HepG2 (cell line): ENCODE data around the gene AGRN. TPM values are rescaled to one million over a fixed set of nuclear protein-coding genes. Genes with fewer than 3 reads are reported as not detected.

Source experiments
- ATAC-seq: fragments of 200-7000 bp; cut with Tn5 transposase; 3 replicates; pipeline ENCODE4 v1.9.1; 2020; ENCODE audit warnings: mild to moderate bottlenecking, moderate library complexity
- BruUV-seq: library from RNA; stranded (reverse); fragments of 400-500 nt; replicated peaks from 2 replicates; lab custom pipeline; 2021; lab: Mats Ljungman, UMichigan
- CTCF ChIA-PET: fragments of 300-600 bp; formaldehyde crosslinking; extraction: SDS; loops from one replicate; lab custom pipeline; 2021; ENCODE audit warnings: low total read pairs, inconsistent platforms, low intra/inter-chr PET ratio; lab: Yijun Ruan, JAX
- POLR2A ChIA-PET: fragments of 350-600 bp; sonication (Branson Sonifier 250); formaldehyde crosslinking; loops from one replicate; lab custom pipeline; 2020; ENCODE audit warnings: antibody characterized with exemption, inconsistent platforms; lab: Yijun Ruan, JAX
- DNase-seq: peaks from one replicate; pipeline ENCODE4 v3.0.0-alpha.2; 2015; ENCODE audit warnings: low spot score
- FAIRE-seq: peaks from 3 replicates; lab custom pipeline; 2011; peaks lifted over from hg19 to GRCh38; lab: Jason Lieb, UNC
- H2AFZ ChIP-seq: one replicate; pipeline ENCODE4 v1.6.1; 2011; ENCODE audit warnings: low read length, inconsistent platforms
- H3K27ac ChIP-seq: fragments of 300-600 bp; 3 replicates; pipeline ENCODE4 v1.8.0; 2011; ENCODE audit warnings: mixed run types, mild to moderate bottlenecking, mixed read lengths, low read length, inconsistent platforms; ENCODE audit not compliant: insufficient read depth; ENCODE audit errors: extremely low read length
- H3K27me3 ChIP-seq, 2 experiments: fragments of 200-600 bp in 1 of 2; 2 replicates in 1 of 2; 3 replicates in 1 of 2; pipeline versions ENCODE4 v1.6.0 to v1.8.0; 2011; ENCODE audit warnings: low read length in 2 of 2, mild to moderate bottlenecking in 2 of 2, moderate library complexity in 2 of 2, inconsistent platforms in 1 of 2; ENCODE audit not compliant: insufficient read depth in 2 of 2, control insufficient read depth in 1 of 2
- H3K36me3 ChIP-seq, 2 experiments: fragments of 200-600 bp in 1 of 2; replicated peaks in 1 of 2; 2 replicates in 1 of 2; 3 replicates in 1 of 2; pipeline versions ENCODE4 v1.5.1 to v1.8.0; 2011; ENCODE audit warnings: low read length in 2 of 2, inconsistent platforms in 1 of 2; ENCODE audit not compliant: insufficient read depth in 2 of 2, control insufficient read depth in 1 of 2
- H3K4me1 ChIP-seq: 2 replicates; pipeline ENCODE4 v1.5.1; 2012; ENCODE audit warnings: low read length, inconsistent platforms; ENCODE audit not compliant: insufficient read depth
- H3K4me2 ChIP-seq: 2 replicates; pipeline ENCODE4 v1.6.0; 2011; ENCODE audit warnings: low read depth, low read length, inconsistent platforms
- H3K4me3 ChIP-seq, 3 experiments: fragments of 200-600 bp in 1 of 3; sonication (generic), shearing (Covaris generic) in 1 of 3; replicated peaks in 1 of 3; 2 replicates each; pipeline ENCODE4 v1.5.1; 2011 to 2016; ENCODE audit warnings: low read length in 3 of 3, inconsistent platforms in 2 of 3, low read depth in 2 of 3, mild to moderate bottlenecking in 2 of 3, control low read depth in 1 of 3, mixed read lengths in 1 of 3; ENCODE audit not compliant: insufficient read depth in 1 of 3
- H3K79me2 ChIP-seq: one replicate; pipeline ENCODE4 v1.6.1; 2011; ENCODE audit warnings: low read length, inconsistent platforms; ENCODE audit not compliant: insufficient read depth
- H3K9ac ChIP-seq: 2 replicates; pipeline ENCODE4 v1.6.0; 2011; ENCODE audit warnings: mild to moderate bottlenecking, low read depth, low read length, inconsistent platforms; ENCODE audit not compliant: insufficient read depth
- H3K9me3 ChIP-seq: 2 replicates; pipeline ENCODE4 v1.5.1; 2012; ENCODE audit warnings: mild to moderate bottlenecking, low read length
- H4K20me1 ChIP-seq: 2 replicates; pipeline ENCODE4 v1.6.0; 2011; ENCODE audit warnings: inconsistent platforms, mild to moderate bottlenecking, low read length, moderate library complexity; ENCODE audit not compliant: insufficient read depth
- AGO1 ChIP-seq: fragments of 200-400 bp; formaldehyde crosslinking; IDR thresholded peaks from 2 replicates; pipeline ENCODE4 v1.6.1; 2017; ENCODE audit warnings: mild to moderate bottlenecking, low read depth, low read length, moderate library complexity; ENCODE audit not compliant: poor library complexity, severe bottlenecking
- ATF4 ChIP-seq, 2 experiments: fragments of 450-650 bp in 1 of 2; sonication (generic) in 1 of 2; formaldehyde crosslinking; IDR thresholded peaks; 2 replicates each; pipeline versions ENCODE4 v1.5.0 to v1.8.0; 2020 to 2022; ENCODE audit warnings: mild to moderate bottlenecking in 1 of 2, missing genetic modification reagents in 1 of 2
- ATM ChIP-seq: fragments of 450-650 bp; IDR thresholded peaks from 2 replicates; pipeline ENCODE4 v1.7.1; 2017; ENCODE audit warnings: mild to moderate bottlenecking, borderline replicate concordance
- E2F5 ChIP-seq: sonication (generic); formaldehyde crosslinking; conservative IDR thresholded peaks from 2 replicates; pipeline ENCODE4 v1.4.0; 2020; ENCODE audit warnings: missing genetic modification reagents
- EZH2 ChIP-seq: conservative IDR thresholded peaks from 2 replicates; pipeline ENCODE4 v1.6.1; 2012; ENCODE audit warnings: mild to moderate bottlenecking, low read depth, low read length, moderate library complexity
- FOXM1 ChIP-seq: sonication (generic); formaldehyde crosslinking; IDR thresholded peaks from 2 replicates; pipeline ENCODE4 v1.5.0; 2020; ENCODE audit warnings: missing genetic modification reagents
- HIVEP1 ChIP-seq: sonication (generic); formaldehyde crosslinking; IDR thresholded peaks from 2 replicates; pipeline ENCODE4 v1.4.0; 2020; ENCODE audit warnings: mild to moderate bottlenecking, missing genetic modification reagents
- IRF1 ChIP-seq: sonication (generic); formaldehyde crosslinking; IDR thresholded peaks from 2 replicates; pipeline ENCODE4 v1.4.0; 2020; ENCODE audit warnings: low read depth, mild to moderate bottlenecking, missing genetic modification reagents
- ISX ChIP-seq: sonication (generic); formaldehyde crosslinking; conservative IDR thresholded peaks from 2 replicates; pipeline ENCODE4 v1.5.0; 2020; ENCODE audit warnings: missing genetic modification reagents
- MAF1 ChIP-seq: sonication (generic); formaldehyde crosslinking; IDR thresholded peaks from 2 replicates; pipeline ENCODE4 v1.5.0; 2020; ENCODE audit warnings: missing genetic modification reagents, borderline replicate concordance
- NFE2 ChIP-seq: sonication (generic); formaldehyde crosslinking; IDR thresholded peaks from 2 replicates; pipeline ENCODE4 v1.4.0; 2020; ENCODE audit warnings: missing genetic modification reagents
- THAP8 ChIP-seq: sonication (generic); formaldehyde crosslinking; IDR thresholded peaks from 2 replicates; pipeline ENCODE4 v1.5.1; 2020; ENCODE audit warnings: missing genetic modification reagents, mild to moderate bottlenecking, borderline replicate concordance
- ZBTB10 ChIP-seq: sonication (generic); formaldehyde crosslinking; IDR thresholded peaks from 2 replicates; pipeline ENCODE4 v1.4.0; 2020; ENCODE audit warnings: missing genetic modification reagents, borderline replicate concordance
- ZFP82 ChIP-seq: sonication (generic); formaldehyde crosslinking; IDR thresholded peaks from 2 replicates; pipeline ENCODE4 v1.5.1; 2020; ENCODE audit warnings: mild to moderate bottlenecking, missing genetic modification reagents, borderline replicate concordance
- ZNF121 ChIP-seq: sonication (generic); formaldehyde crosslinking; IDR thresholded peaks from 2 replicates; pipeline ENCODE4 v1.5.0; 2020; ENCODE audit warnings: mild to moderate bottlenecking, missing genetic modification reagents
- ZNF44 ChIP-seq: sonication (generic); formaldehyde crosslinking; IDR thresholded peaks from 2 replicates; pipeline ENCODE4 v1.5.1; 2020; ENCODE audit warnings: mild to moderate bottlenecking, missing genetic modification reagents
- ZNF468 ChIP-seq: sonication (generic); formaldehyde crosslinking; IDR thresholded peaks from 2 replicates; pipeline ENCODE4 v1.8.0; 2022; ENCODE audit warnings: mild to moderate bottlenecking, moderate library complexity, missing genetic modification reagents
- ZNF766 ChIP-seq: sonication (generic); formaldehyde crosslinking; IDR thresholded peaks from 2 replicates; pipeline ENCODE4 v1.5.0; 2020; ENCODE audit warnings: missing genetic modification reagents, borderline replicate concordance
- WGBS: methylation state at CpG from one replicate; pipeline ENCODE4 v1.1.6; 2017; ENCODE audit warnings: low lambda C conversion rate; 5-methylcytosine and 5-hydroxymethylcytosine counted together
- in situ Hi-C: cut with HindIII; loops from 2 replicates; pipeline ENCODE4 v1.10.0; 2017; ENCODE audit warnings: low pct_unique_long_range_greater_than_20kb; ENCODE audit not compliant: extremely low pct_ligation_motif_present
- intact Hi-C: fragments of 100-400 bp; cut with micrococcal nuclease; formaldehyde crosslinking; loops from one replicate; pipeline ENCODE4 v1.10.0; 2022; ENCODE audit not compliant: unreplicated experiment
- polyA plus RNA-seq, 8 experiments: library from polyadenylated mRNA; depleted of rRNA in 3 of 8; stranded (reverse) in 7 of 8; unstranded in 1 of 8; fragments of >200 nt; fragmentation: Illumina TruSeq in 4 of 8; extraction: Trizol in 4 of 8; gene quantifications; 2 replicates each; pipeline versions ENCODE4 v1.2.1 to v1.2.3, GENCODE V29; 2011 to 2016; ENCODE audit warnings: low read depth in 4 of 8, missing spikeins in 1 of 8, mixed read lengths in 1 of 8; ENCODE audit not compliant: insufficient read depth in 1 of 8
- total RNA-seq, 5 experiments: library from RNA; depleted of rRNA; stranded (reverse); fragments of >200 nt; fragmentation: Illumina TruSeq; extraction: Trizol; gene quantifications; 2 replicates each; pipeline ENCODE4 v1.2.3, GENCODE V29; 2016; ENCODE audit warnings: low read depth in 1 of 5

The AGRN gene
- total and polyA plus RNA-seq, 2 of the 13 experiments (the other 11 are each of a cell fraction or from before 2014, with no cell fraction given), result 29.8 to 65.2 TPM

- peak overlapping the region; percentile 54 for H3K9ac ChIP-seq
- ChIA-PET POLR2A (interaction anchor here (1.0 to 1.8 kb wide), 5 partner anchors 10 to 44 kb away, joined by 3 to 11 read pairs (median 5); no protein-coding TSS in a partner anchor), CTCF (no interaction called here)
- peak overlapping the region; percentile 28 to 64 (median 37); a peak in 4 of 6 replicates for H3K4me3 ChIP-seq
- peaks cover 1 to 5% of the 10 kb centered on the region in 2 experiments; a peak in 3 of 5 replicates for H3K27me3 ChIP-seq
- H3K4me1 ChIP-seq, result peaks cover 14% of the 10 kb centered on the region
- intact Hi-C loops, result no loop called here
- 33% methylated on average over 14 of the region's 23 CpGs for WGBS
- no peaks in the 10 kb centered on the region for H3K79me2 ChIP-seq
- H3K9me3 ChIP-seq, result no peaks in the 10 kb centered on the region
- FAIRE-seq (no peak), DNase-seq (peak; percentile 45), ATAC-seq (peak; percentile 80)
- no peak overlapping the region for H3K27ac ChIP-seq
- in situ Hi-C loops, result no loop called here
- peak overlapping the region; percentile 86 for H3K4me2 ChIP-seq
- no TSS peak for BruUV-seq
- H3K36me3 ChIP-seq, result no peaks in the 10 kb centered on the region
- no peak overlapping the region for H2AFZ ChIP-seq
- no peaks in the 10 kb centered on the region for H4K20me1 ChIP-seq
- no peak for TF ChIP-seq ATM
- no peak for TF ChIP-seq FOXM1
- TF ChIP-seq ZNF468, result no peak
- no peak for TF ChIP-seq HIVEP1 (CRISPR knock-in tag)
- TF ChIP-seq ZNF121 (CRISPR knock-in tag), result peak; percentile 39; the same call in 1 of the 2 replicates
- no peak for TF ChIP-seq IRF1
- TF ChIP-seq NFE2 (CRISPR knock-in tag), result no peak
- TF ChIP-seq ZBTB10 (CRISPR knock-in tag), result no peak
- TF ChIP-seq AGO1, result peak; percentile 51
- TF ChIP-seq EZH2, result no peak
- no peak for TF ChIP-seq THAP8 (CRISPR knock-in tag)
- no peak for TF ChIP-seq ISX (CRISPR knock-in tag)
- TF ChIP-seq E2F5, result no peak
- TF ChIP-seq ZNF766, result no peak
- no peak for TF ChIP-seq MAF1 (CRISPR knock-in tag)
- no peak for TF ChIP-seq ZNF44 (CRISPR knock-in tag)
- TF ChIP-seq ZFP82 (CRISPR knock-in tag), result 0 out of 2 replicates have a peak, but pooled peaks have one; percentile 52
- no peak for TF ChIP-seq ATF4 (CRISPR knock-in tag; IDR thresholded peaks at IDR 0.05)
These were observed 60.3 kb downstream of the AGRN start for GRCh38 chr1:1080122-1080757.
